ENCODE measurements around the gene MLC1.

MLC1 gene

GRCh38 chr22:50118557-50119168, 33.4 kb upstream of the MLC1 start:
- no peak overlapping the region for H3K9ac ChIP-seq (ENCODE audit: low read depth in 1 of 2, low read length in 2 of 2)
- H3K27ac ChIP-seq (ENCODE audit: low read depth in 2 of 2, low read length in 2 of 2) = no peak overlapping the region

DNA sequence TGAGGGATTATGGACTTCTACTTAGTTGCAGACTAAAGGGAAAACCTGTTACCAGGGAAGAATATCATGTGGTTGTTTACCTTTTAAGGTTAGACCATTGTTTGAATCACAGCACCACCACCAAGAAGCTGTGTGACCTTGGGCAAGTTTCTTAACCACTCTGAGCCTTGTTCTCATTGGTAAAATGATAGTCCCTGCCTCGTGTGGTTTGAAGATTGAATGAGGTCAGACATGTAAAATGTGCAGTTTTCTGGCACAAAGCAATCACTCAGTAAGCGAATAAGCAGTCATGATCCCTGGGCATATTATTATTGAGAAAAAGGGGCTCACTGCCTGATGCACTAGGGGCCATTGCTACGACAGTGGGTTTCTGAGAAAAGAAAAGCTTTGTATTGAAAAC, 32.9 kb upstream of the MLC1 start:
- no peak overlapping the region for H3K27ac ChIP-seq (ENCODE audit: low read depth in 2 of 2, low read length in 2 of 2)

More at GRCh38 chr22:50118557-50119168, 33.4 kb upstream of the MLC1 start:
- H3K4me1 ChIP-seq (ENCODE audit: control insufficient read depth in 2 of 2, insufficient read depth in 2 of 2, low read length in 2 of 2) = no peaks in the 10 kb centered on the region
- H3K9me3 ChIP-seq (ENCODE audit: control insufficient read depth in 2 of 2, low read length in 2 of 2) = no peaks in the 10 kb centered on the region
- no peaks in the 10 kb centered on the region for H3K36me3 ChIP-seq (ENCODE audit: control insufficient read depth in 2 of 2, insufficient read depth in 2 of 2, low read length in 2 of 2)
- H3K27me3 ChIP-seq (ENCODE audit: control insufficient read depth in 2 of 2, insufficient read depth in 2 of 2, low read length in 2 of 2) = peaks cover 8 to 13% of the 10 kb centered on the region in 2 donors
- H3K4me3 ChIP-seq (ENCODE audit: low read length in 2 of 2) = no peak overlapping the region

DNA sequence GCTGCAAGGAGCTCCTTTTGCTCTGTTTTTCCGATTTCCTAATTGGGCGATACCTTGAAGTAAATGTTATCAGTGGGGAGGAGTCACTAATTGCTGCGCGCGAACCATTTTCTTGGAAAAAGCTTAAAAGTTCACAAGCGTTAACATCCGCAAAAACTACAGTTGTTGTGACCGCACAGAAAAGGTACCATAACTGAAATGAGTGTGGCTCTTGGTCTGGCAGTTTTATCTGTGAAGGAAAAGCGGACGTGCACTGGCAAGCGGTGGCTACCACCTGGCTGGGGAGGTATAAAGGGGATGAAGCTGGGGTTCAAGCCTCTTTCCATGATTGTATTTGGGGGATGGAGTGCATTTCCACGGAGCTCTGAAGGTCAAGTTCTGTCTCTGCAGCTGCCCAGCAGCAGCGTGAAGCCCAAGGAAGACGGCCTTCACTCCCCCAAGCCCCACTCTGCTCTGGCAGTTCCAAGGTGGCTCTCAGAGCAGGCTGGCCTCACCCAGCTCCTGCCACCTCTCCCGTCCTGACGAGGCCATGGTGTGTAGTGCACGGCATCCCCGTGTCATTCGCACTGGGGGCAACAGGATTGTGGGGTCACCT, 32.0 kb upstream of the MLC1 start:
- Histone ChIP-seq H3K27me3 (ENCODE audit: control insufficient read depth in 2 of 2, insufficient read depth in 2 of 2, low read length in 2 of 2) (peaks cover 8 to 13% of the 10 kb centered on the region in 2 donors), H3K27ac (ENCODE audit: low read depth in 2 of 2, low read length in 2 of 2) (no peak overlapping the region), H3K9me3 (ENCODE audit: control insufficient read depth in 2 of 2, low read length in 2 of 2) (no peaks in the 10 kb centered on the region), H3K4me3 (ENCODE audit: low read length in 2 of 2) (no peak overlapping the region), H3K9ac (ENCODE audit: low read depth in 1 of 2, low read length in 2 of 2) (no peak overlapping the region), H3K36me3 (ENCODE audit: control insufficient read depth in 2 of 2, insufficient read depth in 2 of 2, low read length in 2 of 2) (no peaks in the 10 kb centered on the region), H3K4me1 (ENCODE audit: control insufficient read depth in 2 of 2, insufficient read depth in 2 of 2, low read length in 2 of 2) (no peaks in the 10 kb centered on the region)

More for the DNA sequence above, 32.9 kb upstream of the MLC1 start:
- no peaks in the 10 kb centered on the region for H3K36me3 ChIP-seq (ENCODE audit: control insufficient read depth in 2 of 2, insufficient read depth in 2 of 2, low read length in 2 of 2)
- H3K9ac ChIP-seq (ENCODE audit: low read depth in 1 of 2, low read length in 2 of 2) = no peak overlapping the region
- no peaks in the 10 kb centered on the region for H3K4me1 ChIP-seq (ENCODE audit: control insufficient read depth in 2 of 2, insufficient read depth in 2 of 2, low read length in 2 of 2)
- H3K9me3 ChIP-seq (ENCODE audit: control insufficient read depth in 2 of 2, low read length in 2 of 2) = no peaks in the 10 kb centered on the region
- H3K27me3 ChIP-seq (ENCODE audit: control insufficient read depth in 2 of 2, insufficient read depth in 2 of 2, low read length in 2 of 2) = peaks cover 8 to 13% of the 10 kb centered on the region in 2 donors
- no peak overlapping the region for H3K4me3 ChIP-seq (ENCODE audit: low read length in 2 of 2)

DNA sequence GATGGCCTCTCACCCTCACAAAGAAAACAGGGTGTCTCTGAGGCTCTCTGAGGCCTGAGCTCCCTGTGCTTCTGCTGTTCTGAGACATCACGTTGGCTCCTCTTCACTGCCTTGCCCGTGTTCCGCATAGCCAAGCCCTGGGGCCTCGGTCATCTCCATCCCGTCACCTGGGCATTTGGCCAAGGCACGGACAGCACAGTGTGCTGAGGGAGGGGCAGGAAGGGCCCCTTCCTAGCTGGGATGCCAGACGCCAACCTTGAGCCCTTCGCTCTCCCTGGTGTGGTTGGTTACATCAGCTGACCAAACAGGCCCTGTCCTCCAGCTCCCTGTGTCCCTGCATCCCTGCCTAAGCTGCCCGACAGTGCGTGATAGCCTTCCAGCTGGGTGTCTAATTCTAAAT, 30.5 kb upstream of the MLC1 start:
- no peak overlapping the region for H3K27ac ChIP-seq (ENCODE audit: low read depth in 2 of 2, low read length in 2 of 2)
- no peak overlapping the region for H3K4me3 ChIP-seq (ENCODE audit: low read length in 2 of 2)
- H3K4me1 ChIP-seq (ENCODE audit: control insufficient read depth in 2 of 2, insufficient read depth in 2 of 2, low read length in 2 of 2) = no peaks in the 10 kb centered on the region
- no peaks in the 10 kb centered on the region for H3K36me3 ChIP-seq (ENCODE audit: control insufficient read depth in 2 of 2, insufficient read depth in 2 of 2, low read length in 2 of 2)
- H3K9ac ChIP-seq (ENCODE audit: low read depth in 1 of 2, low read length in 2 of 2) = no peak overlapping the region
- H3K27me3 ChIP-seq (ENCODE audit: control insufficient read depth in 2 of 2, insufficient read depth in 2 of 2, low read length in 2 of 2) = peaks cover 8 to 13% of the 10 kb centered on the region in 2 donors
- no peaks in the 10 kb centered on the region for H3K9me3 ChIP-seq (ENCODE audit: control insufficient read depth in 2 of 2, low read length in 2 of 2)

DNA sequence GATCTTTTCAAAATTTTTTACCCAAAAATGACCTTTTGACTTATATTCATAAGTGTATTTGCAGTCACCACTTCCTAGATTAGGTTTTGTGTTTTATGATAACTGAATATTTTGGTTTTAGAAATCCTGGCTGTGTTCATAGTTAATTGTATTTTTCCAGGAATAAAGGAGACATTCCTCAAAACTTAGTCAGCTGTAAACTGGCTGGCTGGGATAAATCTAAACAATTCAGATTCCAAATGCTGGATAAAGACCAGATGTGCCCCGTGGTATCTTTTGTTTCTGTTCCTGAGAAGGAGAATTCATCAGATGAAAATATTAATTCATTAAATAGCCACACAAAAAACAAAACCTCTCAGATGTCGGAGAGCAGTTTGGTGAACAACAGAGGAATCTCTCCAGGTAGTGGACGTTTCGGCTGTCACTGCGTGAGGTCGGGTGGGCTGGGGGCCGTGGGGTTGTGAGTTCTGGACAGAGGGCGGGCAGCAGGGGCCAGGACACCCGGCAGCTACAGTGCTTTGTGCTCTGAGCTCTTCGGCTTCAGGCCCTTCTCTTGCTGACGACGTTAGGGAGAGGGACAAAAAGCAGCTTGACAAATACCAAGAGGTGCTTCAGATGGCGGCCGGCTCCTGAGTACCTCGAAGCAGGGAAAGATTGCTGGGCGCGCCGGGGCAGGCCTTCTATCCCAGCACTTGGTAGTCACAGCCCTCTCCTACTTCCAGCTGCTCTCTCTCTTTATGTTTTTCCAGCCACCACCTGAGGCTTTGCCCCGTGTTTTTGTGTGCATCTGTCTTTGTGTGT, 29.2 kb upstream of the MLC1 start:
- Histone ChIP-seq H3K36me3 (ENCODE audit: control insufficient read depth in 2 of 2, insufficient read depth in 2 of 2, low read length in 2 of 2) (no peaks in the 10 kb centered on the region), H3K9ac (ENCODE audit: low read depth in 1 of 2, low read length in 2 of 2) (no peak overlapping the region), H3K9me3 (ENCODE audit: control insufficient read depth in 2 of 2, low read length in 2 of 2) (no peaks in the 10 kb centered on the region), H3K4me1 (ENCODE audit: control insufficient read depth in 2 of 2, insufficient read depth in 2 of 2, low read length in 2 of 2) (no peaks in the 10 kb centered on the region), H3K4me3 (ENCODE audit: low read length in 2 of 2) (no peak overlapping the region), H3K27me3 (ENCODE audit: control insufficient read depth in 2 of 2, insufficient read depth in 2 of 2, low read length in 2 of 2) (peaks cover 8 to 9% of the 10 kb centered on the region in 2 donors), H3K27ac (ENCODE audit: low read depth in 2 of 2, low read length in 2 of 2) (no peak overlapping the region)

DNA sequence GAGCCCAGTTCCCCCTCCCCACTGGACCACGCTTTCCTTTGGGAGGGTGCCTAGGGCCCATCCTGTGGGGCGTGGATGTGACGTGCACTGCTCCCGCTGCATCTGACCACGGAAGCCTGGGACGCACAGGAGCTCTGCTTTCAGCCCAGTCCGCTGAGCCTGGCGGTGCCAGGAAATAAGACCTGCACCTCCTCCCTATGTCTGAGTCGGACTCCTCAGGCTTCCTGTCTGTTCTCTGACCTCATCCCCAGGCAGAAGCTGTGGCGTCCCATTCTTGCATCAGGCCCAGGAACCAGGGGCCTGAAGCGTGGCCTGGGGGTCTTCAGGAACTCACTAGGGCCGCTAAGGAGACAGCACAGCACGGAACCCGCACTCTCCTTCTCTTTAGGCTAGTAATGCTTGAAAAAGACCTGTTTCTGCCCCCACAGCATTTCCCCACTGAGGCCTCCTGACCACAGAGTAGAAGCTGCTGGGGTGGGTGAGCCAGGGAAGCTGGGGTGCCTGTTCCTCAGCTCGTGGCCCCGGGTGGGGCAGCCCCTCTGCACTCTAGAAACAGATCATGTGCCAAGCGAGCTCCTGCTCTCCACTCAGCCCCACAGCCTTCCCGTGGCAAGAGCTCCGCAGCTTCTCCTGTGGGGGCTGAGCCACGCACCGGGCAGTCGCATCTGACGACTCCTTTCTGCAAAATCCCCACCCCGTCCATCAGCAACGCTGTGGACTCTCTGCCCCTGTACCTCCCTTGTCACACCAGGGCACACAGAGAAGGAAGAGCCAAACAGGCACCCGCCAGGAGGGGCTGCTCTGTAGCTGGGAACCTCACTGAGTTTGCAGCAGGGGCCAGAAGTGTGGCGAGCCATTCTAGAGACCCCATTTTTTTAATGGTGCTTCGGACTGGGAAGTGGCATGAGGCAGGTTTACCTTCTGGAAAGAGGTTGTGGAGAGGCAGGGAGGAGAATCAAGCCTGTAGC, 27.2 kb upstream of the MLC1 start:
- H3K36me3 ChIP-seq (ENCODE audit: control insufficient read depth in 2 of 2, insufficient read depth in 2 of 2, low read length in 2 of 2) = no peaks in the 10 kb centered on the region
- no peak overlapping the region for H3K27ac ChIP-seq (ENCODE audit: low read depth in 2 of 2, low read length in 2 of 2)
- H3K4me3 ChIP-seq (ENCODE audit: low read length in 2 of 2) = no peak overlapping the region

GRCh38 chr22:50111056-50111455, 25.8 kb upstream of the MLC1 start:
- H3K36me3 ChIP-seq (ENCODE audit: control insufficient read depth in 2 of 2, insufficient read depth in 2 of 2, low read length in 2 of 2) = no peaks in the 10 kb centered on the region
- H3K9me3 ChIP-seq (ENCODE audit: control insufficient read depth in 2 of 2, low read length in 2 of 2) = no peaks in the 10 kb centered on the region
- no peak overlapping the region for H3K4me3 ChIP-seq (ENCODE audit: low read length in 2 of 2)
- H3K27me3 ChIP-seq (ENCODE audit: control insufficient read depth in 2 of 2, insufficient read depth in 2 of 2, low read length in 2 of 2) = peaks cover 0 to 8% of the 10 kb centered on the region in 2 donors
- H3K27ac ChIP-seq (ENCODE audit: low read depth in 2 of 2, low read length in 2 of 2) = no peak overlapping the region
- H3K4me1 ChIP-seq (ENCODE audit: control insufficient read depth in 2 of 2, insufficient read depth in 2 of 2, low read length in 2 of 2) = no peaks in the 10 kb centered on the region
- H3K9ac ChIP-seq (ENCODE audit: low read depth in 1 of 2, low read length in 2 of 2) = no peak overlapping the region

More for the DNA sequence above, 27.2 kb upstream of the MLC1 start:
- Histone ChIP-seq H3K9ac (ENCODE audit: low read depth in 1 of 2, low read length in 2 of 2) (no peak overlapping the region), H3K27me3 (ENCODE audit: control insufficient read depth in 2 of 2, insufficient read depth in 2 of 2, low read length in 2 of 2) (peaks cover 3 to 8% of the 10 kb centered on the region in 2 donors), H3K9me3 (ENCODE audit: control insufficient read depth in 2 of 2, low read length in 2 of 2) (no peaks in the 10 kb centered on the region), H3K4me1 (ENCODE audit: control insufficient read depth in 2 of 2, insufficient read depth in 2 of 2, low read length in 2 of 2) (no peaks in the 10 kb centered on the region)

GRCh38 chr22:50107529-50107928, 22.3 kb upstream of the MLC1 start:
- Histone ChIP-seq H3K36me3 (ENCODE audit: control insufficient read depth in 2 of 2, insufficient read depth in 2 of 2, low read length in 2 of 2) (no peaks in the 10 kb centered on the region), H3K9ac (ENCODE audit: low read depth in 1 of 2, low read length in 2 of 2) (no peak overlapping the region), H3K4me1 (ENCODE audit: control insufficient read depth in 2 of 2, insufficient read depth in 2 of 2, low read length in 2 of 2) (no peaks in the 10 kb centered on the region), H3K27me3 (ENCODE audit: control insufficient read depth in 2 of 2, insufficient read depth in 2 of 2, low read length in 2 of 2) (peaks cover 0 to 3% of the 10 kb centered on the region in 2 donors), H3K4me3 (ENCODE audit: low read length in 2 of 2) (no peak overlapping the region), H3K9me3 (ENCODE audit: control insufficient read depth in 2 of 2, low read length in 2 of 2) (no peaks in the 10 kb centered on the region), H3K27ac (ENCODE audit: low read depth in 2 of 2, low read length in 2 of 2) (no peak overlapping the region)

DNA sequence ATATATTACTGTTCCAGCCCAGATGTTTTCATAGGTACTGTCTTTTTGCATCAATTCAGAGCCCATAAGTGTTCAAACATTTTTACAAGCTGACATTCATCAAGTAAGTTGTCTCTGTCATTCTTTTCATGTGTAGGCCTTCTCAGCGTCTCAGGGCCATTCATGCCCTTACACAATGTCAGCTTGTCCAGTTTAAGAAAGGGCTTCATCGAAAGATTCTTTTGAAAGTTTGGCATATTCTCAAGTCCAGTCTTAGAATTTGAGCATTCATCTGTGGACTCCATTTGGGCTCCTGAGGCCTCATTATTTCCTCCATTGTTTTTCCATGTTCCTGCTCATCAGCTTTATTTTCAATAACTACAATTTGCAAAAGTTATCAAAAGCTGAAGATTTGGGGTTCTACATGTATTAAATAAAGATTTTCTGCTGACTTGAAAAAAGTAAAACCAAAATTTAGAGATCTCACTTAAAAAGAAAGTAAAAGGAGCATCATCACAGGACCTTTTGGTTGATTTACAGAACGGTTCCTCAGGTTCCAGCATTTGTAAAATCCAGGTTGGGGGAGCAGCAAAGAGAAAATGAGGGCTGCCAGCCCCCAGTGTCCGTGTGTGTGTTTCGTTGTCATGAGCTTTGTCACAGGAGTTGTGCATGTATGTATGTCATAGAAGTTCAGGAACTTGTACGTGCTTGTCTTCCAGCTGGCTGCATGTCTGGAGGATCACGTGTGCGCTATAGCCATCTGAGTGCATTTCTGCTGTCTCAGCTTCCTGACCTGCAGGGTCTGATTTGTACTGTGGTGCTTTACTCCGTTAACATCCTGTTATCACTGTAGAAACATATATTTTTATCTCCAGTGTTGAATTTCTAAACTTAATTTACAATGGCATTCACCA, 20.2 kb upstream of the MLC1 start:
- Histone ChIP-seq H3K4me3 (ENCODE audit: low read length in 2 of 2) (no peak overlapping the region), H3K27me3 (ENCODE audit: control insufficient read depth in 2 of 2, insufficient read depth in 2 of 2, low read length in 2 of 2) (peaks cover 0 to 3% of the 10 kb centered on the region in 2 donors), H3K9me3 (ENCODE audit: control insufficient read depth in 2 of 2, low read length in 2 of 2) (no peaks in the 10 kb centered on the region), H3K27ac (ENCODE audit: low read depth in 2 of 2, low read length in 2 of 2) (no peak overlapping the region), H3K36me3 (ENCODE audit: control insufficient read depth in 2 of 2, insufficient read depth in 2 of 2, low read length in 2 of 2) (no peaks in the 10 kb centered on the region), H3K4me1 (ENCODE audit: control insufficient read depth in 2 of 2, insufficient read depth in 2 of 2, low read length in 2 of 2) (no peaks in the 10 kb centered on the region), H3K9ac (ENCODE audit: low read depth in 1 of 2, low read length in 2 of 2) (no peak overlapping the region)
